ENCODE measurements around the gene WDR87.

Gene WDR87

DNA sequence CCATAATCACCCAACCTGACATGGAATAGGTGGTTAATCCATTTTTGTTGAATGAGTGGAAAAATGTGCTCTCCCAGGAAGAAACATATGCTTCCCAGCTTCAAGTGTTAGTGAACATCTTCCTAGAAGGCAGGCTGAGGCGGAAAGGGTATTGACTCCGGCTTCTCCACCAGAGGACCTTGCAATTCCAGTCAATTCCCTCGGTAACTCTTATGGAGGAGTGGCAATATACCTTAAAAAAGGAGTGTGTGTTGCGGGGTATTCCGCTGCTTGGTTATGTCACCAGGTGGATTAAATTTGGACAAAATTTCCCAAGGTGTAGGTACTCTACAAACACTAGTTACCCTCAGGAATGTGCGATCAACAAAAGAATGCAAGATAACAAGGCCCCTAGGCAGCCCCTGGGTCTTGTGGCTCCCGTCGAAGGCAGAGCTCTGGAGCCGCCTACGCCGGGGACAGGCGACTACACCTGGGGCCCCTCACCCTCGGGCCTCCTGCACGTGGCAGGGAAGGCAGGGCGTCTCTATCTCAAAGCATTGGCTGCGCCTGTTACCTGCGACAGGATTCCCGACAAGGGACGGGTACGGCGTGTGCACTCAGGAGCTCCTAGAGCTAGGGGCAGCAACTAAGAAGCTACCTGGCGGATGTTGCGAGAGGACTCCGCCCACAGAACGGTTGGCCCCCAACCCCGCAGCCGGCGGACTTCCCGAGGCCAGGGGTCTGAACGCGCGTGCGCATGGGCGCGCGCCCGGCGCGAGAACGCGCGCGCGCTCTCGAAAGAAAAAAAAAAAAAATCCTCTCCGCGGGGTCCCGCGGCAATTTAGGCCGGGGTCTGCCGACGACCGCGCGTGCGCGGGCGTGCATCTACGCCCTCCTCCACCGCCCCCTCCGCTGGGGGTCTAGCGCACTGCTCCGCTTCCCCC, at the start of gene WDR87:
Gene WDR87, minus strand, starts transcription at position 649 of the 923 bp plus-strand sequence. CDS start 8,355 bp downstream, outside the sequence.
- peak; percentile 32 for DNase-seq

- DNase-seq: no peak
These were observed 49.6 kb upstream of the WDR87 start for GRCh38 chr19:37955986-37956385.

DNA sequence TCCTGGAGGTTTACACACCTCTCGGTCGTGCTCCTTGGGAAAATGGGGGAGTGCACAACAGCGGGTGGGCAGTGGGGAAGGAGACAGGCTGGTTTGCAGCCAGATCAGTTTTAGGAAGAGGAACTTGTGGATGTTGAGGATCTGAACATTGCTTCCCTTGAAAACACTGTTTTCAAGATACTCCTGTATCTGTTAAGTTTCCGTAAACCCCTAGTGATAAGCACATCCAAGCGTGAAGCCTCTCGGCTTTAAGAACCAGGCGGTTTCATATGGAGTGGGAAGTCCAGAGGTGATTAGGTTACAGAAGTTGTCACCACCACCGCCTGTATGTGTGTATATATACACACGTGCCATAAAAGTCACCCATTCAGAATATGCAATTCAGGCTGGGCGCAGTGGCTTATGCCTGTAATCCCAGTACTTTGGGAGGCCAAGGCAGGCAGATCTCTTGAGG, 48.1 kb upstream of the WDR87 start:
- DNase-seq: no peak

GRCh38 chr19:37953918-37954303, 47.5 kb upstream of the WDR87 start:
- no peak for DNase-seq

DNA sequence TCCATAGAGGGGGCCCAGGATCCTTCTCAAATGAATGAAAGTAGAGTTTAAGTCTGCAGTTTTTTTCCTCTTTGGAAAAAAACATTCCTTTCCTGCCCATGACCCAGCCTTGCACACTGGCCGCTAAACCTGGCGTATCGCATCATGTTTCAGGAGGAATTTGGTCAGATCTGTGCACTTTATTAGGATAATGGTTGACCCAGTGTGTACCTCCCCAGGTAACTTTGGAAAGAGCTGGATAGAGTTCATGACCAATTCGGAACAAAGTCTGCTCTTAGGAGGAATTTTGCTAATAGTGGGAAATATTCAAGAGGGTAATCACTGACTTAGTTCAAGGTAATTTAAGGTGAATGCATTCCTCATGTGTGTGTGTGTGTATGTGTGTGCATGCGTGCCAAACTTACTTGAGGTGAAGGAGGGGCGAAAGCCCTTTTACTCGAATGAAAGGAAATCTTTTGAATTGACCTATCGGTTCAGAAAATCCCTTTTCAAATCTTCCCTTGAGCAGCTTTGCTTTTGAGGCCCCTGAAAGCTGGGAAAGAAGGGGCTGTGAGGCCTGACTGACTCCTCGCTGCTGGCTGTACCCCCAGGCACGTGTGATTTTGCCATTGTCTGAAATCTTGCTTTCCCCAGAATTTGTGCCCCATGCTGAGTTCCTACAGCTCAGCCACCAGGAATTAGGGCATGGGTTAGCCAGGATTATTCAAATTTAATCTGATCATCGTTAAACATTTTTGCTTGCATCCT, 47.0 kb upstream of the WDR87 start:
- no peak for DNase-seq

DNA sequence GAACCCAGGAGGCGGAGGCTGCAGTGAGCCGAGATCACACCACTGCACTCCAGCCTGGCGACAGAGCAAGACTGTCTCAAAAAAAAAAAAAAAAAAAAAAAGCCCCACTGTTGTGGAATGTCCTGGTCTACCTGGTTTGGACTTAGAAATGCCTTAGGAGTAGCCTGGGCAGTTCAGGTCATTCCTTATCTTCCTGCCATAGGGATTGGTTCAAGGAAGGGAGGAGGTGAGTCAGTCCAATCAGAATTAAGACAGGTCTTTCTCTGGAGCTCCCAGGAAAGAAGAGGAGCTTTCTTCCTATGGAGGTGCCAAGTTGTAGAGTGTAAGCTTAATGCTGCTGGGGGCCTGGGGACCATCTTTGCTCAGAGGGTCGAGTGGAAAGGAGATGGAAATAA, 45.4 kb upstream of the WDR87 start:
- DNase-seq: no peak

GRCh38 chr19:37950471-37951175, 44.2 kb upstream of the WDR87 start:
- no peak for DNase-seq

GRCh38 chr19:37948362-37948761, 42.0 kb upstream of the WDR87 start:
- DNase-seq: no peak

GRCh38 chr19:37947778-37948177, 41.4 kb upstream of the WDR87 start:
- DNase-seq: no peak

DNA sequence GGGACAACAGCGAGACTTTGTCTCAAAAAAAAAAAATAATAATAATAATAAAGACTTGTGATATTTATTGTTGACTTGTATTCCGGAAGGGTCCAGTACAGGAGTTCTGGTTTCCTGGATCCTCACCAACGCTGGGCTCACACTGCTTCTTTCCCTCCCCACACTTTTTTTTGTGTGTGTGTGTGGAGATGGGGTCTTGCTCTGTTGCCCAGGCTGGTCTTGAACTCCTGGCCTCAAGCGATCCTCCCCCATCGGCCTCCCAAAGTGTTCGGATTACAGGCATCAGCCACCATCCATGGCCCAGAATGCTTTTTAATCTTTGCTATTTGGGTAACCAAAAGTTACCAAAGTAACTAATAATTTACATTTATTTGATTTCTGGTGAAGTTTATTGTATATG, 39.7 kb upstream of the WDR87 start:
- no peak for DNase-seq

DNA sequence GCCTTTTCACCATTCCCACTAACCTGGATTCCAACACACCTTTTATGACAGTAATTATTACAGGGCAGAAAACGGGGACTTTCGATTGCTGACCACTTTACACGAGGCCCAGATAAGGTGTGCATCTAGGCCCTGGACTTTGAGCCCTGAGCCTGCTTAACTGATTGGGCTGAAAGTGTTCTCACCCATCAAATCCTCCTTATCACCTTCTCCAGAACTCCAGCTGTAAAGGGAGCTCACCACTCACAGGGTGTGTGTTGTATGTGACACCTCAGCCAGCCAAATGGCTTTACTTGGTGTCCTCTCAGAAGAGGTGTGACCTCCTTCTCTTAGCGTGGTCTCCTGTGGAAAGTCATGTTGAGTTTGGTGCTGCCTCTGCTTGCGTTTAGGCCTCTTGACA, 37.1 kb upstream of the WDR87 start:
- no peak for DNase-seq

DNA sequence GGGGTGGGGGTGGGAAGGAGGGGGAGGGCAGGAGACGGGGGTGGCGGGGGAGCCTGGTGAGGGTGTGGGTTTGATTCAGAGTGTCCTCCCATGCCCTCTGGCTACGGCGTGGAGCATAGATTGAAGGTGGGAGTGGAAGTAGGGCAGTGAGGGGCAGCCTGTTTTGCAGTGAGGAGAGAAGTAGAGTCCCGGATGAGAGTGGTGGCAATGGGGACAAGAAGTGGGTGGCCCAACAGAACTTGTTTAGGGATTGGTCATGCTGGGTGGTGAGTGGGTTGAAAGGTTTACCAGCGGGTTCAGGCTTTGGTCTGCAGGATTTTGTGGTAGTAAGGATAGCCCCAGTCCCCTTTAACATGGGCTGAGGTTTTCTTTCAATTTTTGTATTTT, 36.1 kb upstream of the WDR87 start:
- no peak for DNase-seq

GRCh38 chr19:37941782-37942515, 35.6 kb upstream of the WDR87 start:
- no peak for DNase-seq

DNA sequence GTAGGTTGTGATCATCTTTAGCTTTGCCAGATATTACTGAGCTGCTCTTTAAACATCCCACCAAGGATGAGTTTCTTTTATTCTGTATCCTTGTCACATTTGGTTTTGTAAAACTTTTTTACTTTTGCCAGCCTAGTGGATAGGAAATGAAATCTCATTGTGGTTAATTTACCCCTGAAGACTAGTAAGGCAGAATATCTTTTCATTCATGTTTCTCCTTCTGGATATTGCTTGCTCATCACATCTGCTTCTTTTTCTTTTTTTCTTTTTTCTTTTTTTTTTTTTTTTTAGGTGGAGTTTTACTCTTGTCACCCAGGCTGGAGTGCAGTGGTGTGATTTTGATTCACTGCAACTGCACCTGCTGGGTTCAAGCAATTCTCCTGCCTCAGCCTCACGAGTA, 32.0 kb upstream of the WDR87 start:
- peak; percentile 12 for DNase-seq

GRCh38 chr19:37936886-37937285, 30.5 kb upstream of the WDR87 start:
- DNase-seq: no peak

DNA sequence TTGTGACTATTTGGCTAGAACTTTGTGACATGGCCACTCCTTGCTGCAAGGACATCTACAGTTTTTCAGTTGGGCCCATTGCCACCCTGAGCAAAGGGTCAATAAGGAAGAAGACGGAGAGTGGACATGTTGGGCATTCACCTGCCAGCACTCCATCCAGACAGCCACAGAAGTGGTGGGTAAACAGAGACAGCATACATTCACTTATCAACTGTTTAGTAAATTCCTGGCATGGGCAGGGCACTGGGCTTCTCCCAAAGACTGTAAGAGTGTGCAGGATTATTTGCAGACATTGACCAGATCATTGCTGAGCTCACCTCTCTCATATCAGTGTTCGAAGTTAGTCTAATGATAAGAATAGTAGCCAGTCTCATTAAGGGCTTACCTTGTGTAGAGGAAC, 29.8 kb upstream of the WDR87 start:
- DNase-seq: no peak

GRCh38 chr19:37935341-37935740, 28.9 kb upstream of the WDR87 start:
- DNase-seq: no peak

DNA sequence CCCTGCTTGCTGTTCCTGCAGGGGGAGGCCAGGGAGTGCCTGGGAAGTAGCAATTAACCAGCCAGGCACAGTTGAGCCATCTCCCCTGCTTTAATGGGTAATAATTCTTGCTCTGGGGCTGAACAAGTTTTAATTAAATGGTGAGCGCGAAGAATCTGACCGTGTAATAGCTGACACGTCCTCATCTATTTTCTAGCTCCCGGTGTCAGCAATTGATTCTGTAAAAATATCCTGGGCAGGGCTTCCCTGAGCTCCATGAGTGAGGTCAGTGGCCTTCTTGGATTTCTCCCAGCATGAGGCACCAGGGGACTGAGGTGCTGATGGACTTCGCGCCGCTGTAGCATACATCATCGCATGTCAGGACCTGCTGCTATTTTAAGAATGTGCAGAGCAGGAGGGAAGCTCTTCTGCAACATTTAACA, 27.6 kb upstream of the WDR87 start:
- no peak for DNase-seq

GRCh38 chr19:37932985-37933936, 26.9 kb upstream of the WDR87 start:
- DNase-seq: no peak

GRCh38 chr19:37931881-37932655, 25.7 kb upstream of the WDR87 start:
- DNase-seq: peak; percentile 73

- no peak for DNase-seq
These were observed 24.0 kb upstream of the WDR87 start for GRCh38 chr19:37930416-37930815.
